DND-41 (cell line): ENCODE measurements around the gene ARL8B.

Experiments
- ATAC-seq: fragments of 200-7000 bp; cut with Tn5 transposase; 3 replicates; pipeline ENCODE4 v1.9.1; 2021; ENCODE audit warnings: low read depth; ENCODE audit not compliant: insufficient read depth
- DNase-seq: peaks from one replicate; pipeline ENCODE4 v3.0.0-alpha.2; 2020
- H2AFZ ChIP-seq: 2 replicates; pipeline ENCODE4 v1.6.0; 2012; ENCODE audit warnings: low read depth, low read length
- H3K27ac ChIP-seq: 2 replicates; pipeline ENCODE4 v1.5.1; 2012; ENCODE audit warnings: low read length, inconsistent platforms
- H3K27me3 ChIP-seq: fragments of 200-600 bp; sonication (generic); 2 replicates; pipeline ENCODE4 v1.6.0; 2012; ENCODE audit warnings: low read length, mild to moderate bottlenecking, inconsistent platforms; ENCODE audit not compliant: insufficient read depth, poor library complexity
- H3K36me3 ChIP-seq: 2 replicates; pipeline ENCODE4 v1.5.1; 2012; ENCODE audit warnings: low read length, inconsistent platforms; ENCODE audit not compliant: insufficient read depth
- H3K4me1 ChIP-seq: 2 replicates; pipeline ENCODE4 v1.5.1; 2012; ENCODE audit warnings: mild to moderate bottlenecking, low read length; ENCODE audit not compliant: insufficient read depth
- H3K4me2 ChIP-seq: 2 replicates; pipeline ENCODE4 v1.6.0; 2012; ENCODE audit warnings: mild to moderate bottlenecking, moderate library complexity, low read length, inconsistent platforms; ENCODE audit not compliant: insufficient read depth
- H3K4me3 ChIP-seq, 2 experiments: fragments of 200-600 bp in 1 of 2; shearing (Covaris generic) in 1 of 2; 2 replicates each; pipeline ENCODE4 v1.5.1; 2012 to 2016; ENCODE audit warnings: inconsistent platforms in 2 of 2, low read length in 2 of 2, mild to moderate bottlenecking in 2 of 2, low read depth in 1 of 2, moderate library complexity in 1 of 2
- H3K79me2 ChIP-seq: 2 replicates; pipeline ENCODE4 v1.6.0; 2012; ENCODE audit warnings: low read length, inconsistent platforms; ENCODE audit not compliant: insufficient read depth
- H3K9ac ChIP-seq: 2 replicates; pipeline ENCODE4 v1.6.0; 2012; ENCODE audit warnings: low read depth, mild to moderate bottlenecking, inconsistent platforms, low read length, moderate library complexity
- H3K9me3 ChIP-seq: 2 replicates; pipeline ENCODE4 v1.5.1; 2012; ENCODE audit warnings: low read length, moderate library complexity, mild to moderate bottlenecking, inconsistent platforms; ENCODE audit not compliant: insufficient read depth, severe bottlenecking
- H4K20me1 ChIP-seq: 2 replicates; pipeline ENCODE4 v1.6.0; 2012; ENCODE audit warnings: low read length; ENCODE audit not compliant: insufficient read depth
- CTCF ChIP-seq: IDR thresholded peaks from 2 replicates; pipeline ENCODE4 v1.5.1; 2012; ENCODE audit warnings: borderline replicate concordance, low read length, moderate library complexity, mild to moderate bottlenecking; ENCODE audit not compliant: poor library complexity, severe bottlenecking; ENCODE audit errors: extremely low read depth
- EZH2 ChIP-seq: IDR thresholded peaks from 3 replicates; pipeline ENCODE4 v1.6.1; 2012; ENCODE audit warnings: borderline replicate concordance, low read depth, mild to moderate bottlenecking, moderate library complexity, low read length, inconsistent platforms; ENCODE audit not compliant: severe bottlenecking

Gene ARL8B

DNA sequence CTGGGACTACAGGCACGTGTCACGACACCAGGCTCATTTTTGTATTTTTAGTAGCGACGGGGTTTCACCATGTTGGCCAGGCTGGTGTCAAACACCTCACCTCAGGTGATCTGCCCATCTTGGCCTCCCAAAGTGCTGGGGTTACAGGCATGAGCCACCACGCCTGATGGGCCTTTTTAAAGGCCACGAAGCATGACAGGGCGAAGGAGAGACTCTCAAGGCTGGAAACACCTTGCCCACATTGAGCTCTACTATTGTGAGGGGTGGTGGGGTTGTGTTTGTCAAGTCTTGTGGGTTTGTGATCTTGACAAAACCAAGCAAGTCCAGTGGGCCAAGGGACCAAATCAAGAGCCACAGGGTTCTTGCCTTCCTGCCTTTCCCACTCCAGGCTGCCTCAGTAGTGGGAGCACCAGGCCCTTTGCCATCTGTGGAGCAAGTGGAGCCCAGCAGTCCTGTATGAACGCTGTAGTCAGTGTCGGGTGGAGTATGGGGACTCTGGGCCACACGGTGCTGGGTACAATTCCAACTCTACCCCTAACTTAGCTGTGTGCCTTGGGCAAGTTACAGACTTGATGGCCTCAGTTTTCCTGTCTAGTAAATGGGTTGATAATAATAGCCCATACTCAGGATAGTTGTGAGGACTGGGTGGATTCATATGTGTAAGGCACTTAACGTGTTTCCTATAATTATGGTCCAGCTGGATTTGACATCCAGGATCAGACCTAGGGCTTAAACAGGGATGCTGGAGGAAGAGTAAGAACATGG lies 98.8 kb downstream of the ARL8B start:
- peaks cover 16% of the 10 kb centered on the region for H4K20me1 ChIP-seq
- DNase-seq = no peak
- H3K36me3 ChIP-seq = peaks cover 53% of the 10 kb centered on the region
- no peaks in the 10 kb centered on the region for H3K9me3 ChIP-seq
- no peaks in the 10 kb centered on the region; the same call in 1 of the 2 replicates for H3K79me2 ChIP-seq
- H3K27me3 ChIP-seq = no peaks in the 10 kb centered on the region
- ATAC-seq = peak; percentile 44
- H3K4me1 ChIP-seq = no peaks in the 10 kb centered on the region
- no peak overlapping the region for H3K9ac ChIP-seq
- H3K27ac ChIP-seq = no peak overlapping the region
- no peak overlapping the region for H3K4me2 ChIP-seq
- TF ChIP-seq EZH2 (no peak), CTCF (no peak)
- no peak overlapping the region for H3K4me3 ChIP-seq
- no peak overlapping the region for H2AFZ ChIP-seq

- no peak overlapping the region for H3K4me3 ChIP-seq
- no peaks in the 10 kb centered on the region for H3K4me1 ChIP-seq
- no peak overlapping the region for H2AFZ ChIP-seq
- no peak overlapping the region for H3K4me2 ChIP-seq
- peaks cover 14% of the 10 kb centered on the region for H4K20me1 ChIP-seq
- H3K27ac ChIP-seq = no peak overlapping the region
- DNase-seq (no peak), ATAC-seq (peak; percentile 11; the same call in 1 of the 3 replicates)
- no peak overlapping the region for H3K9ac ChIP-seq
- H3K27me3 ChIP-seq = no peaks in the 10 kb centered on the region
- TF ChIP-seq CTCF = no peak
- TF ChIP-seq EZH2 = no peak
- H3K36me3 ChIP-seq = peaks cover 45% of the 10 kb centered on the region
- H3K9me3 ChIP-seq = no peaks in the 10 kb centered on the region
- H3K79me2 ChIP-seq = no peaks in the 10 kb centered on the region
These were observed 99.6 kb downstream of the ARL8B start for GRCh38 chr3:5221701-5222100.

DNA sequence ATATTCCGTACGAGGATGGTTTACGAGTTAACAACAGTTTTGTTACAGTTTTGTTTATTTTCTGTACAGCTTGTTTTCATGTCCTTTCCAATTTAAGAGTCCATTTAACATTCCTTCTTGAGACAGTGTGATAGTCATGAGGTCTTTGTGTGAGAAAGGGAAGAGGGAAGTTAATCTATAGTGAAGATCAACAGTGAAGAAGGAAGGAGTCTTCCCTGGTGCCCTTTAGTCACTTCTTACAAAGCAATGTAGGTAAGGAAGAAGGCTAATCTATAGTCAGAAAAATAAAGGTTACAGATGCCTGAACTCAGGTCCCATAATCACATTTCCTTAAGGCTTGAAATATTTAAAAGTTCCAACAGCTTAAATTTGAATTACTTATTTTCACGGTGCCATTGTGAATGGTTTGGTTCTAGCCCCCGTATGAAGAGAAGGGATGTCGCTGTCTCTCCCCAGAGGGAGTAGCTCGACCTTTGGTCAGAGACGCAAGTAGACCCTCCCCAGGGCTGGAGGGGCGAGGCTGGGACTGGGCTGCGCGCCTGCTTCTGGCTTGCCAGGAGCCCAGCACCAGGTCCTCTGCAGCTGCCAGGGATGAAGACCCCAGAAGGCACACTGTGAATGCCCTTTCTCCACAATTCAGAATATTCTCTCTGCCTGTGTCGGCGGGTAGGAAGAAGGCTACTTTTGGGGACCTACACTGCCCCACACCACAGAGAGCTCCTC lies 100.4 kb downstream of the ARL8B start:
- H4K20me1 ChIP-seq = peaks cover 11% of the 10 kb centered on the region
- H3K27me3 ChIP-seq = no peaks in the 10 kb centered on the region
- no peak for ATAC-seq

More for the DNA sequence above, 100.4 kb downstream of the ARL8B start:
- no peak overlapping the region for H3K27ac ChIP-seq
- H3K9me3 ChIP-seq = no peaks in the 10 kb centered on the region
- H2AFZ ChIP-seq = no peak overlapping the region
- H3K4me1 ChIP-seq = no peaks in the 10 kb centered on the region
- H3K4me3 ChIP-seq = no peak overlapping the region
- no peak overlapping the region for H3K4me2 ChIP-seq
- H3K79me2 ChIP-seq = no peaks in the 10 kb centered on the region
- DNase-seq = no peak
- no peak overlapping the region for H3K9ac ChIP-seq
- TF ChIP-seq CTCF = no peak
- no peak for TF ChIP-seq EZH2
- H3K36me3 ChIP-seq = peaks cover 38% of the 10 kb centered on the region
